ENCODE measurements around the gene ERC1.
"Not testable (repeated sequence)": the region's sequence is repeated elsewhere in the genome, so short reads cannot be mapped to it uniquely, and the experiment has no call there.

DNA sequence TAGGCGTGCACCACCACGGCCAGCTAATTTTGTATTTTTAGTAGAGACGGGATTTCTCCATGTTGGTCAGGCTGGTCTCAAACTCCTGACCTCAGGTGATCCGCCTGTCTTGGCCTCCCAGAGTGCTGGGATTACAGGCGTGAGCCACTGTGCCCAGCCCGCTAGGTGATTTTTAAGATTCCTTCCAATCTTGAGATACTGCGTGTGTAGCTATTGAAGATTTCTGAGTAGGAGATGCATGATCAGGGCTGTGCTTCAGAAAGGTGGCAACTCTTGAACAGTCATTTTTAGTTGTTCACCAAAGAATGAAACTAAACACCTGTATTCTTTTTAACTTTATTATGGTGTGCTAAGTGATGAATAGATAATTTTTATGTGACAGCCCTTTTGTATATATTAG lies 8.7 kb downstream of the ERC1 start:
- not testable (repeated sequence) for TF ChIP-seq SIN3A (IDR thresholded peaks at IDR 0.05; ENCODE audit: borderline replicate concordance, insufficient read depth, low read depth, low read length); POLR2AphosphoS5 (IDR thresholded peaks at IDR 0.05; ENCODE audit: low read depth, low read length); TCF7L2 (IDR thresholded peaks at IDR 0.05; ENCODE audit: low read depth, low read length); REST (IDR thresholded peaks at IDR 0.05; ENCODE audit: insufficient read depth in 1 of 2, low read depth in 2 of 2, low read length in 1 of 2)
- TF ChIP-seq, protein P1, sequence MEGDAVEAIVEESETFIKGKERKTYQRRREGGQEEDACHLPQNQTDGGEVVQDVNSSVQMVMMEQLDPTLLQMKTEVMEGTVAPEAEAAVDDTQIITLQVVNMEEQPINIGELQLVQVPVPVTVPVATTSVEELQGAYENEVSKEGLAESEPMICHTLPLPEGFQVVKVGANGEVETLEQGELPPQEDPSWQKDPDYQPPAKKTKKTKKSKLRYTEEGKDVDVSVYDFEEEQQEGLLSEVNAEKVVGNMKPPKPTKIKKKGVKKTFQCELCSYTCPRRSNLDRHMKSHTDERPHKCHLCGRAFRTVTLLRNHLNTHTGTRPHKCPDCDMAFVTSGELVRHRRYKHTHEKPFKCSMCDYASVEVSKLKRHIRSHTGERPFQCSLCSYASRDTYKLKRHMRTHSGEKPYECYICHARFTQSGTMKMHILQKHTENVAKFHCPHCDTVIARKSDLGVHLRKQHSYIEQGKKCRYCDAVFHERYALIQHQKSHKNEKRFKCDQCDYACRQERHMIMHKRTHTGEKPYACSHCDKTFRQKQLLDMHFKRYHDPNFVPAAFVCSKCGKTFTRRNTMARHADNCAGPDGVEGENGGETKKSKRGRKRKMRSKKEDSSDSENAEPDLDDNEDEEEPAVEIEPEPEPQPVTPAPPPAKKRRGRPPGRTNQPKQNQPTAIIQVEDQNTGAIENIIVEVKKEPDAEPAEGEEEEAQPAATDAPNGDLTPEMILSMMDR (IDR thresholded peaks at IDR 0.05), result not testable (repeated sequence)
